Suprapubic skin (tissue), 4 donors: ENCODE results near the gene ZNF777. TPM values are rescaled to one million over a fixed set of nuclear protein-coding genes. Genes with fewer than 3 reads are reported as not detected.

Source experiments
- DNase-seq, 2 donors: peaks; one replicate each; pipeline ENCODE4 v3.0.0-alpha.2; 2019; ENCODE audit warnings: low spot score in 2 of 2
- H3K27ac ChIP-seq: fragments of 200-600 bp; sonication (generic); one replicate; pipeline ENCODE4 v1.5.1; 2019
- H3K27me3 ChIP-seq: fragments of 200-600 bp; sonication (generic); one replicate; pipeline ENCODE4 v1.5.1; 2019
- H3K36me3 ChIP-seq: fragments of 200-600 bp; sonication (generic); one replicate; pipeline ENCODE4 v1.5.1; 2019
- H3K4me1 ChIP-seq: fragments of 200-600 bp; sonication (generic); one replicate; pipeline ENCODE4 v1.5.1; 2019
- H3K4me3 ChIP-seq: fragments of 200-600 bp; sonication (generic); one replicate; pipeline ENCODE4 v1.5.1; 2019; ENCODE audit warnings: mild to moderate bottlenecking
- H3K9me3 ChIP-seq: fragments of 200-600 bp; sonication (generic); one replicate; pipeline ENCODE4 v1.5.1; 2019
- EP300 ChIP-seq: sonication (generic); formaldehyde crosslinking; IDR thresholded peaks from one replicate; pipeline ENCODE4 v1.6.1; 2017; ENCODE audit warnings: antibody characterized with exemption
- POLR2A ChIP-seq, 2 donors: fragments of 450-650 bp; IDR thresholded peaks; one replicate each; pipeline ENCODE4 v1.6.1; 2017; ENCODE audit warnings: antibody characterized with exemption in 2 of 2, mild to moderate bottlenecking in 2 of 2, moderate library complexity in 2 of 2
- POLR2AphosphoS5 ChIP-seq, 3 donors: sonication (generic); formaldehyde crosslinking; IDR thresholded peaks; one replicate each; pipeline ENCODE4 v1.6.1; 2017; ENCODE audit warnings: antibody characterized with exemption in 3 of 3
- WGBS: methylation state at CpG from one replicate; pipeline ENCODE4 v1.1.5; 2018; 5-methylcytosine and 5-hydroxymethylcytosine counted together
- total RNA-seq, 4 donors: library from RNA; depleted of rRNA; stranded (reverse); fragments of >200 nt; gene quantifications; one replicate each; pipeline ENCODE4 v1.1.0, GENCODE V29; 2016
- TF ChIP-seq, protein P1 (sequence below), 2 donors: fragments of 200-600 bp in 1 of 2; fragments of 450-650 bp in 1 of 2; sonication (generic) in 1 of 2; IDR thresholded peaks; one replicate each; pipeline ENCODE4 v1.5.1; 2016 to 2019; ENCODE audit warnings: antibody characterized with exemption in 2 of 2, mild to moderate bottlenecking in 1 of 2, moderate library complexity in 1 of 2

The ZNF777 gene
- total RNA-seq, 4 donors from 2014 or later = 11.6 to 16.4 (median 14.9) TPM

DNA sequence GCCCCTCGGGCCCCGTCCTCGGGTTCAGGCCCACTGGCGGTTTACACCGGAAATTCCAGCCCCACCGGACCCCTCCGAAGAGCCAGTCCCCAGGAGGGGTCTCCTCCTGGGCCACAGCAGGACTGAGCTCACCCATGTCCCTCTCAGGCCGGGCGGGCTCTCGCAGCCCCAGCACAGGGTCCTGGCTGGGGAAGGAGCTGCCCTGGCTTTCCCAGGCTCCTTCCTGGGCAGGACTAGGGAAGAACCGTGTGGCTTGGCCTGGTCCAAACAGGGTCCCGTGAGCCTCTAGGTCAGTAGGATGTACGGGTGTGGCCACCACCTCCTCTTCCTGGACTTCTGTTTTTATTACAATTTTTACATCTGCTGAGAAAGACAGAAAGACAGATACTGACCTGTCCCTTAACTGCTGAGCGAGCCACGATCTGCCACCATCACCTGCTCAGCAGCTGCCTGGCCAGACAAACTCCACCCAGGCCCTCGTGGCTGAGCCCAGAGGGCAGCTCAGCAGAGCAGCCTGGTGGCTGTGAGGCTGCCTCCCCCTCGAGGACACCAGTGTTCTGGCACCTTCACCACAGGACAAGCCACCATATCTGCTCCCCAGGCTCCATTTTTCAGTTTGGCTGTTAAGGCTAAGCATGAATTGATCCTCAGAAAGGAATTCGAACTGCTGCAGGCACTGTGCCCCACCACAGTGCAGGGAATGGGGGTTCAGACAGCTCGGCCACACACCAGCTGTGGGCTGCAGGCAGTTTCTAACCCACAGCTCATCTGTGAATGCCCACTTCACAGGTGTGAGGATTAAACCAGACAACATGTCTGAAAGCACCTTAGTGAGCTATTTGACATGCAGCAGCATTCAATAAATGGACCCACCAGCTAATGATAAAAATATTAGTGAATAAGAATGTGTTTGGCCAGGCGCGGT, 14.5 kb upstream of the ZNF777 start:
- DNase-seq = no peak
- Histone ChIP-seq H3K9me3 (no peaks in the 10 kb centered on the region), H3K27me3 (no peaks in the 10 kb centered on the region), H3K4me3 (no peak overlapping the region), H3K36me3 (peaks cover 61% of the 10 kb centered on the region), H3K27ac (no peak overlapping the region), H3K4me1 (no peaks in the 10 kb centered on the region)
- 96% methylated on average over 14 of the region's 21 CpGs for WGBS
- TF ChIP-seq POLR2A (IDR thresholded peaks at IDR 0.05) (no peak), EP300 (no peak), POLR2AphosphoS5 (IDR thresholded peaks at IDR 0.05) (no peak)
- TF ChIP-seq, protein P1, sequence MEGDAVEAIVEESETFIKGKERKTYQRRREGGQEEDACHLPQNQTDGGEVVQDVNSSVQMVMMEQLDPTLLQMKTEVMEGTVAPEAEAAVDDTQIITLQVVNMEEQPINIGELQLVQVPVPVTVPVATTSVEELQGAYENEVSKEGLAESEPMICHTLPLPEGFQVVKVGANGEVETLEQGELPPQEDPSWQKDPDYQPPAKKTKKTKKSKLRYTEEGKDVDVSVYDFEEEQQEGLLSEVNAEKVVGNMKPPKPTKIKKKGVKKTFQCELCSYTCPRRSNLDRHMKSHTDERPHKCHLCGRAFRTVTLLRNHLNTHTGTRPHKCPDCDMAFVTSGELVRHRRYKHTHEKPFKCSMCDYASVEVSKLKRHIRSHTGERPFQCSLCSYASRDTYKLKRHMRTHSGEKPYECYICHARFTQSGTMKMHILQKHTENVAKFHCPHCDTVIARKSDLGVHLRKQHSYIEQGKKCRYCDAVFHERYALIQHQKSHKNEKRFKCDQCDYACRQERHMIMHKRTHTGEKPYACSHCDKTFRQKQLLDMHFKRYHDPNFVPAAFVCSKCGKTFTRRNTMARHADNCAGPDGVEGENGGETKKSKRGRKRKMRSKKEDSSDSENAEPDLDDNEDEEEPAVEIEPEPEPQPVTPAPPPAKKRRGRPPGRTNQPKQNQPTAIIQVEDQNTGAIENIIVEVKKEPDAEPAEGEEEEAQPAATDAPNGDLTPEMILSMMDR (IDR thresholded peaks at IDR 0.05) = no peak

DNA sequence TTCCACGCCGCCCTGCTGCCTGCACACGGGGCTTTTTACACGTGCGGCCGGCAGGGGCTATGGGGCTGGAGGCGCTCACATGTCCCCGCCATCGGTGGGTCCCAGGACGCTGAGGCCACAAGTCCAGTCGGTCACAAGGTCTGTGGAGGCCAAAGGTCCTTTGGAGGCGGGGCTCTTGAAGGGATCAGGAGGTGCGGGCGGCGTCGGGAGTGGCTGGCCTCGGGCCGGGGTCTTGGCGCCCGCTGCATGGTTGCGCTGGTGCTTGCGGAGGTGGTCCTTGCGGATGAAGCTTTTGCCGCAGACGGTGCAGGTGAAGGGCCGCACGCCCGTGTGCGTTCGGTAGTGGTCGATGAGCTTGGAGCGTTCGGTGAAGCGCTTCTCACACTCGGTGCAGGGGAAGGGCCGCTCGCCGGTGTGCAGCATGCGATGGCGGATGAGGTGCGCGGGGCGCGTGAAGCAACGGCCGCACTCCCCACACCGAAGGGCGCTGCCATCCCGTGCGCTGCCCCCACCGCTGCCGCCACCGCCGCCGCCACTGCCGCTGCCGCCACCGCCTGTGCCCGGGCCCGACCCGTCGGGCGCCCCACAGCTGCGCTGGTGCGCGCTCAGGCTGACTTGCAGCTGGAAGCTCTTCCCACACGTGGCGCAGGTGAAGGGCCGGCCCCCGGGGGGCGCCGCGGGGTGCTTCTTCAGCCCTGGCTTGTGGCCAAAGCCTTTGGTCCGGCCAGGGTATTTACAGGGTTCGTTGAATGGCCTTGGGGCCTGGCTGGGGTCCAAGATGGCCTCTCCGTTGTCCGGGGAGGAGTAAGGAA, 13.7 kb upstream of the ZNF777 start:
- Histone ChIP-seq H3K36me3 (peaks cover 57% of the 10 kb centered on the region), H3K27me3 (no peaks in the 10 kb centered on the region), H3K4me3 (no peak overlapping the region), H3K27ac (no peak overlapping the region), H3K4me1 (no peaks in the 10 kb centered on the region), H3K9me3 (no peaks in the 10 kb centered on the region)
- no peak for TF ChIP-seq EP300
- TF ChIP-seq, protein P1 (IDR thresholded peaks at IDR 0.05) = no peak
- no peak for TF ChIP-seq POLR2AphosphoS5 (IDR thresholded peaks at IDR 0.05)
- TF ChIP-seq POLR2A (IDR thresholded peaks at IDR 0.05) = no peak
- no peak for DNase-seq
- 97% methylated on average over 37 of the region's 77 CpGs for WGBS

DNA sequence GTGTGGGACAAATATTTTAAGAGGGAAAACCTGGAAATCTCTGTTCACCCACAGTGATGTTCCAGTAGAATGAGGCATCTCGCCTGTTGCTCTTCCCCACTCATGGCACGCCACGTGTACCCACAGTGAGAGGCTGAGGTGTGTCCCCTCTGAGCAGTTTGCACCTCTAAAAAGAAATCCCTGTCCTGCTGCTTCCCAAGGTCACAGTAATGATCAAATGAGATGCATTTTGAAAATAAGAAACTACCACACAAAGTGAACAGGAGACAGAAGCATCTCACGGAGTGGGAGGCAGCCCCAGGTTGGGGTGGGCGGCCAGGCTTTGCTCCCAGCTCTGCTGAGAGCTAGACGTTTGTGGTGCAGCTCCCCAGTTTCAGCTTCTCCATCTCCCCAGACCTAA, 12.4 kb upstream of the ZNF777 start:
- Histone ChIP-seq H3K27me3 (no peaks in the 10 kb centered on the region), H3K9me3 (no peaks in the 10 kb centered on the region), H3K36me3 (peaks cover 57% of the 10 kb centered on the region), H3K27ac (no peak overlapping the region), H3K4me1 (no peaks in the 10 kb centered on the region), H3K4me3 (no peak overlapping the region)
- TF ChIP-seq EP300 (no peak), POLR2AphosphoS5 (IDR thresholded peaks at IDR 0.05) (no peak), POLR2A (IDR thresholded peaks at IDR 0.05) (no peak)
- TF ChIP-seq, protein P1 (IDR thresholded peaks at IDR 0.05) = no peak
- whole genome bisulfite sequencing = 89% methylated on average over 6 of the region's 6 CpGs
- DNase-seq = no peak

- WGBS = 97% methylated on average over 4 of the region's 6 CpGs
- no peaks in the 10 kb centered on the region for H3K9me3 ChIP-seq
- H3K36me3 ChIP-seq = peaks cover 44% of the 10 kb centered on the region
- no peak for DNase-seq
- no peaks in the 10 kb centered on the region for H3K4me1 ChIP-seq
- TF ChIP-seq, protein P1 (IDR thresholded peaks at IDR 0.05) = no peak
- TF ChIP-seq POLR2AphosphoS5 (IDR thresholded peaks at IDR 0.05) = no peak
- no peak for TF ChIP-seq POLR2A (IDR thresholded peaks at IDR 0.05)
- no peak for TF ChIP-seq EP300
- no peaks in the 10 kb centered on the region for H3K27me3 ChIP-seq
- H3K4me3 ChIP-seq = no peak overlapping the region
- no peak overlapping the region for H3K27ac ChIP-seq
These were observed 10.6 kb upstream of the ZNF777 start for GRCh38 chr7:149471289-149471953.
